ENCODE results near the gene ZNF330.
"Not testable (repeated sequence)": the region's sequence is repeated elsewhere in the genome, so short reads cannot be mapped to it uniquely, and the experiment has no call there.

The ZNF330 gene

DNA sequence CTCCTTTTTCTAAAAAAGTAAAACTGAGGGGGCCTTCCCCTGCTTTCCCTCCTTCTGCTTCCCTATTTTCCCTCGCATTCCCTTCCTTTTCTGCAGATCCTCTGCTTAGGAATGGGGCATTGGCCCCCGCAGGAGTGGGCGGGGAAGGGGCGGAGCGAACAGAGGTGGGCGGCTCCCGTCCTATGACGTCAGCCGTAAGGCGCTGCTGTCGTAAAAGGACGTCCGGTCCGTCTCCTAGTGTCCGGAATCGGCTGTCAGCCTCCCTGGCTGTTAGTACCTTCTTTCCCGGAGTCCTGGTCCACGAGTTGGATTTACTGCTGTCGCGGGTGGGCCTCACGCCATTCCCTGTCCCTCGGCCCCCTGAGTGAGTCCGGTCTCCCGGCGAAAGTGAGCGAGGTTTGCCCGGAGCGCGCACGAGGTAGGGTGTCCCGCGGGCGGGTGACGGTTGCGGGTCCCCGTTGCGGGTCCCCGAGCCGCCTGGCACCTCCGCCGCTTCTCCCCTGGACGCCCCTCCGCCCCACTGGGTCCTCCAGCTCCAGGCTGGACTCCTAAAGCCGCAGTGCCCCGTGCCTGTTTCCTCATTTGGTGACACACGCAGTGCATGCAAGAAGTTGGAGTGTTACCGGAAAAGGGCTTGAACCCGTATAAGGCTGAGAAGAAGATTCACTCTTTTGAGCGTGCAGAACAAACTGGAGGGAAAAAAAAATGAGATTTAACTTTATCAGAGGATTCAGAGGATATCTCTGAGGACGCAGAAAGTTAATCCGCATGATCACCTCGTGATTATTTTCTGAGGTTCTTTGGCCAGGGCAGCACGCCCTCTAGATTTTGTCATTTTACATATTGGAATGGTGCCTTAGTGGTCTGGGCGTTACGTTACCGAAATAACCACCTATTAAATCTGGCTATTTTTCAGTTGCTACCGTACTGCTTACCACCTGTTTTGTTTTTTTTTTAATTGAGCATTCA lies at the start of gene ZNF330:
Gene ZNF330, plus strand, starts transcription at position 205 of the 969 bp plus-strand sequence. CDS start 1,477 bp downstream, outside the sequence.
- H3K36me3 ChIP-seq (ENCODE audit: control insufficient read depth, insufficient read depth, low read length) = no peaks in the 10 kb centered on the region
- no peaks in the 10 kb centered on the region for H3K27me3 ChIP-seq (ENCODE audit: control insufficient read depth, insufficient read depth, low read length)
- peak within 1 kb of the TSS; percentile 100 for H3K4me3 ChIP-seq (ENCODE audit: low read length)

DNA sequence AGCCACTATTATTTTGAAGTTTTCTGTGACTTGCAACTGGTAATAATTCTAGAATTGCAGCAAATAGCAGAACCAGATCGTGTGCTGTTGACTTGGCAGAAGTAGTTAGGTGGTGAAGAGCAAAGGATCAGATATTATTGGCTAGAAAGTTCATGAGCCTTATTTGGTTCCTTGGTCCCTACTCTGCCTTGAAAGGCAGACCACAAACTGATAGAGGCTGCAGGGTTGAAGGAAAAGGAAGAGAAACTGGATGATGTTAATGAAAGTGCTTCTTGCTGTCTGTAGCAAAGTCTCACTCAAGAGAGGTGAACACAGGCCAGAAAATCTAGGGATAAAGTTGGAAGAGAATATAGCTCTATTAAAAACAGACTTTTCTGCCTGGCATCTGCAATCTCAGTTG lies 46.2 kb upstream of the ZNF330 start:
- Histone ChIP-seq H3K4me1 (ENCODE audit: control insufficient read depth, insufficient read depth, low read length) (no peaks in the 10 kb centered on the region), H3K9me3 (ENCODE audit: control insufficient read depth, low read length) (no peaks in the 10 kb centered on the region), H3K4me3 (ENCODE audit: low read length) (no peak overlapping the region), H3K27me3 (ENCODE audit: control insufficient read depth, insufficient read depth, low read length) (no peaks in the 10 kb centered on the region), H3K9ac (ENCODE audit: low read length) (no peak overlapping the region), H3K36me3 (ENCODE audit: control insufficient read depth, insufficient read depth, low read length) (no peaks in the 10 kb centered on the region)

More for the DNA sequence above, at the start of gene ZNF330:
- Histone ChIP-seq H3K4me1 (ENCODE audit: control insufficient read depth, insufficient read depth, low read length) (peaks cover 9% of the 10 kb centered on the region), H3K9me3 (ENCODE audit: control insufficient read depth, low read length) (no peaks in the 10 kb centered on the region), H3K9ac (ENCODE audit: low read length) (peak within 1 kb of the TSS; percentile 98)

DNA sequence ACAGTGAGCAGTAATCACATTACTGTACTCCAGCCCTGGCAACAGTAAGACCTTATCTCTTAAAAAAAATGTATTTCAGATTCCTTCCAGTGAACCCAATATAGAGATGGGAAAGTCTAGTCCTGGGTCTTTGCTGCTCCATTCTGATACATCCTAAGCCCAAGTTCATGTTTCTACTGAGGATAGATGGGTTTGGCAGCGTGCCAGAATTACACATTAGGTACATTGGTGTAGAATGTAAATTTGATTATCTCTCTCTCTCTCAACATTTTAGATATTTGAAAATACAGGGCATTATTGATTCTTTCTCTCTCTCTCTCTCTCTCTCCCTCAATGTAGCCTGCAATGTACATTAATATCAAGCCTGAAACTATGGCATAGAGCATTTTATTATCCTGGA lies 43.5 kb upstream of the ZNF330 start:
- no peak overlapping the region for H3K9ac ChIP-seq (ENCODE audit: low read length)
- no peaks in the 10 kb centered on the region for H3K27me3 ChIP-seq (ENCODE audit: control insufficient read depth, insufficient read depth, low read length)
- no peaks in the 10 kb centered on the region for H3K4me1 ChIP-seq (ENCODE audit: control insufficient read depth, insufficient read depth, low read length)
- no peaks in the 10 kb centered on the region for H3K9me3 ChIP-seq (ENCODE audit: control insufficient read depth, low read length)
- H3K36me3 ChIP-seq (ENCODE audit: control insufficient read depth, insufficient read depth, low read length) = no peaks in the 10 kb centered on the region
- H3K4me3 ChIP-seq (ENCODE audit: low read length) = no peak overlapping the region

DNA sequence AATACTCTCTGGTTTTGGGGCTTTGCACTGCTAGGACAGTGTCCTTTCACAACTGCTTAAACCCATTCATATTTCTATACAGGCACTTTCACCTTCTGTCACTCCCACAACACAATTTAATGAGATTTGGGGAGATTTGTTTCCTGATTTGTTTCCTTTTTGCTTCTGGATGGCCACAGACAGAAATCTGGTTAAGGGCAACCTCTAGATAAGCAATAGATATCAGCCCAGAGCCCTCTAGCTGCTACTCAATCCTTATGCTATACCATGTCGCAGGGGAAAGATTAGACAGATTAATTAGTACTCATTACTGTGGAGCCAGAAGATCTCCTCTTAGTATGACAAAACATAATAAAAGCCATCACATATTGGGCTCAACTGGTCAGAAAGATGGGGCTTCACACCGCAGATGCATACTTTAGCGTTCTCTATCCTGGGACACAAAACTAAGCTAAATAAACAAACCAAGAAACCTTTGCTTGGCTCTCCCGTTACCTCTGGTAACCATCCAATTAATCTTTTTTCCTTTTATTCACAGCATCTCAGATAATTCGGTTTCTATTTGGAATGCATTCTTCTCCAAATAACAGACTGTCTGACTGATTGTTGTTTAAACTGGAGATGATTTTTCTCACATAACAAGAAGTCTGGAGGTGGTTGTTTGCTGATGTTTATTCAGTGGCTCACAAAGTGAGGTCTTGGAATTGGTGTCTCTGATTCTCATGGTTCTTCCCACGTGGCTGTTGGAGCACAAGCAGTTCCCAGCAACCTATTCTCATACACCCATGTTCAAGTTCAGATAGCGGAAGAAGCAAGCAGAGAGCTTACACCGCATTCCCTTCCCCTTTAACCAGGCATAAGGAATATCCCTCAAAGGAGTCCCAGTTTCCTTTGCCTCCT lies 41.0 kb upstream of the ZNF330 start:
- Histone ChIP-seq H3K4me3 (ENCODE audit: low read length) (no peak overlapping the region), H3K9me3 (ENCODE audit: control insufficient read depth, low read length) (no peaks in the 10 kb centered on the region), H3K4me1 (ENCODE audit: control insufficient read depth, insufficient read depth, low read length) (no peaks in the 10 kb centered on the region), H3K27me3 (ENCODE audit: control insufficient read depth, insufficient read depth, low read length) (no peaks in the 10 kb centered on the region), H3K36me3 (ENCODE audit: control insufficient read depth, insufficient read depth, low read length) (no peaks in the 10 kb centered on the region), H3K9ac (ENCODE audit: low read length) (no peak overlapping the region)

DNA sequence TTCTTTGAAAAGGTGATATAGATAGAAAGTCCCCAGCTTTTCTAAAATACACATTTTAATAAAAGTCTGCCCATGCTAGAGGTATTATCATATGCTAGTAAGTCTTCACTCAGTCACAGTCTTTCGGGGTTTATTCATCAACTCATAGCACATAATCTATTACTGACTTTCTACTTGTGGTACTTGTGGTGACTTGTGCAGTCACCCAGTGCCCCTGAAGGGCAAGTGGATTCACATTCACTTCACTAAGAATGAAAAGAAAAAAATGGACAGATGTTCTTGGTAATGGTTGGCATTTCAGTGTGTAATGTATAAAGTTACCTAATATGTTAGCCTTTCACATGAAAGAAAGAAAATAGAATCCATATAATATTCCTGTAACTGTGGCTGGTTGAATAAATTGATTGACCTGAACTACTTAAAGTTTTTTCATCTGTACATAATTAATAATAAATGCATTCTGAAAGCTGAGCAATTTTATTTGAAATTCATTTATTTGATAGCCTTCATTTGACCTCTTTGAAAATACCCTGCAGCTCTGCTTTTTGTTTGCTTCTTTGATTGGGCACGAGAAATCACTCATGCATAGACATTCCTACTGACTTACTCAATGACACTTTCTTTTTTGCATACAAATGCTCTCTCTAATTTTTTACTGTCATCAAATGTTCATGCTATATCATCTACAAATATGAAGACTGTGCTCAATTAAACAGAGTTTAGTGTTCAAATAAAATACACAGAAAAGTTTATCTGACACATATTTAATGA lies 39.5 kb upstream of the ZNF330 start:
- Histone ChIP-seq H3K27me3 (ENCODE audit: control insufficient read depth, insufficient read depth, low read length) (no peaks in the 10 kb centered on the region), H3K4me3 (ENCODE audit: low read length) (no peak overlapping the region), H3K36me3 (ENCODE audit: control insufficient read depth, insufficient read depth, low read length) (no peaks in the 10 kb centered on the region), H3K9me3 (ENCODE audit: control insufficient read depth, low read length) (no peaks in the 10 kb centered on the region), H3K9ac (ENCODE audit: low read length) (no peak overlapping the region), H3K4me1 (ENCODE audit: control insufficient read depth, insufficient read depth, low read length) (no peaks in the 10 kb centered on the region)

DNA sequence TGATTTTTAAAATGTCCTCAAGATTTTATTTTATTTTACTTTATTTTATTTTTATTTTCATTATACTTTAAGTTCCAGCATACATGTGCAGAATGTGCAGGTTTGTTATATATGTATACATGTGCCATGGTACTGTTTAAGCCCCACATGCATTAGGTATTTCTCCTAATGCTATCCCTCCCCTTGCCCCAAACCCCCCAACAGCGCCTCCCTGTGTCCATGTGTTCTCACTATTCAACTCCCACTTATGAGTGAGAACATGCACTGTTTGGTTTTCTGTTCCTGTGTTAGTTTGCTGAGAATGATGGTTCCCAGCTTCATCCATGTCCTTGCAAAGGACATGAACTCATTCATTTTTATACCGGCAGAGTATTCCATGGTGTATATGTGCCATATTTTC lies 37.2 kb upstream of the ZNF330 start:
- not testable (repeated sequence) for H3K27me3 ChIP-seq (ENCODE audit: control insufficient read depth, insufficient read depth, low read length); H3K36me3 ChIP-seq (ENCODE audit: control insufficient read depth, insufficient read depth, low read length); H3K9me3 ChIP-seq (ENCODE audit: control insufficient read depth, low read length); H3K4me1 ChIP-seq (ENCODE audit: control insufficient read depth, insufficient read depth, low read length); H3K9ac ChIP-seq (ENCODE audit: low read length); H3K4me3 ChIP-seq (ENCODE audit: low read length)

DNA sequence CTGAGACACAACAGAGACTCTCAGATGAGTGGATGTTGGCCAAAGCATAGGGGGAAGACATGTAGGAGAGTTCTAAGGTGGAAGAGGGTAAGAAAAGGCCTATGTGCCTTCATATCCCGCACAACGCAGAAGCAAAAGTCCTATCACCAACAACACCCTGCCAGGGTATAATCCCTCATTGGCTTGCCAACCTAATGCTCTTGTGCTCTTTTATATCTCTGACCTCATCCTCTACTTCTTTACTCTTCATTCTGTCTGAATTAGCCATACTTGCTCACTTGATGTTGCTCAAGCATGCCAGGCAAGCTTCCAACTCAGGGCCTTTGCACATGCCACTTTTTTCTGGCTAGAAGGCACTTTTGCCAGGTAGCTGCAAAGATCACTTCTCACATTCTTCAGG lies 28.1 kb upstream of the ZNF330 start:
- no peaks in the 10 kb centered on the region for H3K9me3 ChIP-seq (ENCODE audit: control insufficient read depth, low read length)
- H3K27me3 ChIP-seq (ENCODE audit: control insufficient read depth, insufficient read depth, low read length) = no peaks in the 10 kb centered on the region
- H3K9ac ChIP-seq (ENCODE audit: low read length) = no peak overlapping the region

DNA sequence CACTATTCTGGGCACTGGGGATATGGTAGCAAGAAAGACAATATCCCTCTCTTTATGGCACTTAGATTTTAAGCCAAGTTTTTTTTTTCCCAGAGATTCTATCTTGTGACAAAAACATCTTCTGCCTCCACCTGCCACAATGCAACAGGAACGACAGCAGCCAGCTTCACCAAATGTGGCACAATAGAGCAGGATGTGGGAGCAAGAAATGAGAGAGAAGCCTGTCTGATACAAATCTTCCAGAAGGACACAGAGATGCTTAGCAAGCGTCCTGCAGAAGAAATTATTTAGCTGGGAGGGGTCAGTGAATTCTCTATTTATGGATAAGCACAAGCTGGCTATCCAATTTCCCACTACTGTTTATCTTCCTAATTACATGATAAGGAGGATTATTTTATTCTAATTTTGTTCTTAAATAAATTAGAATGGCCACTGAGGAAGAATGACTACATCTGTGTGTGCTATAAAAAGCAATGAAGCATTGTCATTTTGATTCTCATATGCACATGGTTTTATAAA lies 27.1 kb upstream of the ZNF330 start:
- H3K9ac ChIP-seq (ENCODE audit: low read length) = no peak overlapping the region
- H3K36me3 ChIP-seq (ENCODE audit: control insufficient read depth, insufficient read depth, low read length) = no peaks in the 10 kb centered on the region
- H3K9me3 ChIP-seq (ENCODE audit: control insufficient read depth, low read length) = no peaks in the 10 kb centered on the region
- H3K4me1 ChIP-seq (ENCODE audit: control insufficient read depth, insufficient read depth, low read length) = no peaks in the 10 kb centered on the region
- no peak overlapping the region for H3K4me3 ChIP-seq (ENCODE audit: low read length)
- H3K27me3 ChIP-seq (ENCODE audit: control insufficient read depth, insufficient read depth, low read length) = no peaks in the 10 kb centered on the region

More for the DNA sequence above, 28.1 kb upstream of the ZNF330 start:
- H3K4me3 ChIP-seq (ENCODE audit: low read length) = no peak overlapping the region
- no peaks in the 10 kb centered on the region for H3K36me3 ChIP-seq (ENCODE audit: control insufficient read depth, insufficient read depth, low read length)
- H3K4me1 ChIP-seq (ENCODE audit: control insufficient read depth, insufficient read depth, low read length) = no peaks in the 10 kb centered on the region

DNA sequence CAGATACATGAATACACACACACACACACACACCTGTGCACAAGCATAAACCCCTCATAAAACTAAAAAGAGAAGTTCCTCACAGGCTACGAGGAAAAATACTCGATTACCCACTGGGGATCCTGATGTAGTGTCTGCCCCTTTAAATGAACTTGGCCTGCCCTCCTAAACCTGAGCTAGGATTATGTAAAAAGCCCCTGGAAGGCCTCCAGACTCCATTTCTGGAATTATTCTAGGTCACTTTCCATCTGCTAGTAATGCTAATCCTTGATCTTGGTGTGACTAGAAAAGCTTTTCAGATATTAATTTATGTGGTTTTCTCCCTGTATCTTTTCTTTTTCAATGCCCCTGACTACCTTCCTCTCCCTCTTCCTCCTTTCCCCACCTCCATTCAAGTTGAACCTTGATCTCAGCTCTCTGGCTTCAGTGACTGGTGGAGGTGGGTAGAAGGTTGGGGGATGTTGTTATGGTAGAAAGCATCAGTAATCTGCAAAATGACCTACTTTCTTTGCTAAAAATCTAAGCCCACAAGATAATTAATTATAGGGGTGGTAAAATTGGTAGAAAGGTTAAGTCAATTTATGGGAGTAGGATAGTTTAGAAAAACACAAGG lies 25.5 kb upstream of the ZNF330 start:
- Histone ChIP-seq H3K4me3 (ENCODE audit: low read length) (no peak overlapping the region), H3K9ac (ENCODE audit: low read length) (no peak overlapping the region), H3K4me1 (ENCODE audit: control insufficient read depth, insufficient read depth, low read length) (no peaks in the 10 kb centered on the region), H3K9me3 (ENCODE audit: control insufficient read depth, low read length) (no peaks in the 10 kb centered on the region), H3K36me3 (ENCODE audit: control insufficient read depth, insufficient read depth, low read length) (no peaks in the 10 kb centered on the region), H3K27me3 (ENCODE audit: control insufficient read depth, insufficient read depth, low read length) (no peaks in the 10 kb centered on the region)

DNA sequence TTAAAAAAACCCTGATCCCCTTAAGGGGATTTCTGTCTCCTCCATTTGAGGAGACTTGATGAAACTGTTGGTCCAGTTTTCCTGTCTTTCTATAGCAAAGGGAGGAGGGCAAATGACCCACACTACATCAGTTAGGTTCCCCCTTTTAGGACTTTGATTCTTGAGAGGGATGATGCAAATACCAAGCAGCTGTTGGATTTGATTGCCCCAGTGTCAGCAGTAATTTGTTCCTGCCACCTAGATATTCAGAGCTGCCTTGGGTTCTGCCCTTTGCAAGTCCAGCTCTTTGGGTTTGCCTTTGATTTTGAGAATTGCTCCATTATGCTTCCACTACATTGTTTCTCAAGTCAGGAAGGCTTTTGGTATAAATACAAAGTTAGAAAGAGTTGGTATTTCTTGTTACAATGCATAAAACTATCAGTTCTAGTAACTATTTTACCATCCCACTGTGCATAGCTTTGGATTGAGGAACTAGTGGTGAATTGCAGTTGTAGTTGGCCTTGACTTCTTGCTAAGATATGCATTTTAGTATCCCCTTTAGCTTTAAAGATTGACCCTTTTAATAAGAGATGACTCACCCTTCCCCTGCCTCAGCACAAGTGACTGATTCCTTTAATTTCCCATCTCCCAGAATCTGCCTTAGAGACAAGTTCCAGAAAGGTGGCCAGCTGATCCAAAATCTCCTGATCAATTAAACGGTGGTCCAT lies 24.3 kb upstream of the ZNF330 start:
- no peaks in the 10 kb centered on the region for H3K9me3 ChIP-seq (ENCODE audit: control insufficient read depth, low read length)
- H3K4me3 ChIP-seq (ENCODE audit: low read length) = no peak overlapping the region
- H3K36me3 ChIP-seq (ENCODE audit: control insufficient read depth, insufficient read depth, low read length) = no peaks in the 10 kb centered on the region
- no peaks in the 10 kb centered on the region for H3K4me1 ChIP-seq (ENCODE audit: control insufficient read depth, insufficient read depth, low read length)
- no peaks in the 10 kb centered on the region for H3K27me3 ChIP-seq (ENCODE audit: control insufficient read depth, insufficient read depth, low read length)
- no peak overlapping the region for H3K9ac ChIP-seq (ENCODE audit: low read length)

DNA sequence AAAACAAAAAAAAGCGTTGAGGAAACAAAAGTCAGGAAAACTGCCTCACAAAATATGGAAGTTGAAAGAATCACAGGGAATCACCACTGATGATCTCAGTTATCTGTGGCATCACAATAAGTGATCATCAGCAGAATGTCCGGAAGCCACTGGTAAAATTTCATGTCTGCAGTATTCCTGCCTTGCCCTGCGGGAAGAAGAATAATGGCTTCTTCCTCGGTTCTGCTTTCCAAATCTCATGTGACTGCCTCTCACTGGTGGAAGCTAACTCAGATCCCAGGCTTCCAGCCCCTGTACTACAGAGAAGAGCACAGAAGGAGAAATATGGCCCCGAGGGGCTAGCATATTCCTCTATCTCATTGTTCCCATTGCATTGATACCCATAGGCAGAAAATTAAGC lies 12.7 kb upstream of the ZNF330 start:
- Histone ChIP-seq H3K9ac (ENCODE audit: low read length) (no peak overlapping the region), H3K9me3 (ENCODE audit: control insufficient read depth, low read length) (no peaks in the 10 kb centered on the region)

More for the DNA sequence above, 12.7 kb upstream of the ZNF330 start:
- no peaks in the 10 kb centered on the region for H3K4me1 ChIP-seq (ENCODE audit: control insufficient read depth, insufficient read depth, low read length)
- H3K36me3 ChIP-seq (ENCODE audit: control insufficient read depth, insufficient read depth, low read length) = no peaks in the 10 kb centered on the region
- H3K27me3 ChIP-seq (ENCODE audit: control insufficient read depth, insufficient read depth, low read length) = no peaks in the 10 kb centered on the region
- no peak overlapping the region for H3K4me3 ChIP-seq (ENCODE audit: low read length)
